Stimulated activated CD8-positive, alpha-beta memory T cell treated with anti-CD3 and anti-CD28 coated beads, Interleukin-4, amount 100 ng/mL, for 48 hours (primary cell): ENCODE data around the gene FAM81B.

ENCODE experiments used
- DNase-seq: peaks from one replicate; pipeline ENCODE4 v3.0.0-alpha.2; 2020

Gene FAM81B

DNA sequence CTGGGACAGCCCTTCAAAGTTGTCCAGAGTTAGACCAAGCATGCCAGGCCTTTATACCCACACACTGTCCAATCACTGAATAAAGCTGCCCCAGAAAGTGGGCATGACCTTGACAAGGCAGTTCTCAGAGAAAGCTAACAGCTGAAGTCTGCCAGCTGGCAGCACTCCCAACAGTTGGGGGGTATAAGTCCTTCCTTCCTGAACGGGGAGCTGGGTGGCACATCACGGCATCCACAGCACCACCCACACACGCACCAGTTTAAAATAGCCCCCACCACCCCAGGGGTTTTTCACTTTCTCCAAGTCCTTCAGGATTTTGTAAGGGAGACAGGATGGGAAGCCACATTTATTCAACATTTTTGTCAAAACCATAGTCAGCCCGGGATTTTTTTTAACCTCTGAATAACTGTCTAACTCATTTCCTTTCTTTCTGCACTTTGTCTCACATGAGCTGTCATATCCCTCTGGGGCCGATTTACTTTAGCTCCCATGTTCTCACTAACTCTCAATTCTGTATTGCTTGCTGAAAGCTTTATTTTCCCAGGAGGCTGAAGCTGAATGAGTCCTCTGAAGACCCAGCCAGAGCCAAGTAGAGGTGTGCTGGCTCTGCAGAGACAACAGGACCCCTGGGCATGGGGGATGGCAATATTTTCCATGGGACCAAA is 15.4 kb downstream of the FAM81B start:
- no peak for DNase-seq

DNA sequence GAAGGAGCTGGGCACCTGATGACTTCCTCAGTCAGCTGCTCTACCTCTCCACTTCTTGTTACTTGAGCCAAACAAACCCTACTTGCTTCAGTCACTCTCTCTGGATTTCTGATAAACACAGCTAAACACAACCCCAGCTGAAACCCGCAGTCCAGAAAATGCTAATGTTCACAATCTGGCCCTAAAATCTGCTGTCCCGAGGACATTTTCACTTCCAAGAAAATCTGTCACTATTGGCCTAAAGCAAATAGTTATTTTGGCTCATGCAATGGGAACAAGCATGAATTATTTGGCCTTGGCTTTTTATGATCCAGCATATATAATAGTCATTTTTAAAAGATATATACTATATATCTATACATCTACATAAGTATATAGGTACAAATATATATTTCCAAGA is 19.1 kb downstream of the FAM81B start:
- no peak for DNase-seq

DNA sequence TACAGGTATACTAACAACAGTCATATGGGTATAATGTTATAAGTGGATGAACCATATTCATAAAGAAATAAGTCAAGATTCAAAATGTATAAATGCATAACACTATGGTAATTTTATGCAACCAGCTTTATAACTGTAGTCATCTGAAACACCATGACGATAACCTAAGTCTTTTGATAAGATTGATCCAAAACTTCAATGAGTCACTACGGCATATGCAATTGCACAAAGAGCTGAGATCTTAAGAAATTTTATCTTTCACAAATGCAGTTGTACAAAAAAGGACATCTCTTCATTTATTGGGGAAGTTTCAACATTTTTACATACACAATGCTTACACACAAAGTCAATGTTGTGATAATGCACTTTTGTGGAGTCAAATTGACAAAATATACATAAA is 20.3 kb downstream of the FAM81B start:
- DNase-seq: no peak

DNA sequence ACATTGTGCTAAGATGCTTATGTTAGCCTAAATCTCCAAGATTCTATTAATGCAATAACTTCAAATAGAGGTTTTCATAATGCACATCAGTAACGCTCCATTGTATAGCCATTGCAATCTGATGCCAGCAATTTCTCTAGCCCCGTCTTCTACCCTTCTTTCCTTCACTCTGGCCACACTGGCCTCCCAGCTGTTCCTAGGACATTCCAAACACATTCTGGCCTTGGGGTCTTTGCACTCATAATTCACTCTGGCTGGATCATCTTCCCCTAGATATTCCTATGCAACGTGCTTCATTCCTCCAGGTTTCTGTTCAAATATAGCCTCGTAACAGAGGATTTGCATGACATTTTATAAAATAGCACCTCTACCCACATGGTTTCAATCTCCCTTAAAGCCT is 23.3 kb downstream of the FAM81B start:
- DNase-seq: no peak

DNA sequence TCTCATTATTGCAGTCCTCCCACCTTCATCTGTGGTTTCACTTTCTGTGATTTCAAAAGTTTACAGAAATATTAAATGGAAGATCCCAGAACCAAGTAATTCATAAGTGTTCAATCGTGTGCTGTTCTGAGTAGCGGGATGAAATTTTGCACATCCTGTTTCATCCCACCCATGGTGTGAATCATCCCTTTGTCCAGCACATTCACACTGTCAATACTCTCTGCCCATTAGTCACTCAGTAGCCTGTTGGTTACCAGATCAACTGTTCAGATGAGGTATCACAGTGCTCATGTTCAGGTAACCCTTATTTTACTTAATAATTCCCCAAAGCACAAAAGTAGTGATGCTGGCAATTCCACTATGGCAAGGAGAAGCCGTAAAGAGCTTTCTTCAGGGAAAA is 26.8 kb downstream of the FAM81B start:
- DNase-seq: no peak

DNA sequence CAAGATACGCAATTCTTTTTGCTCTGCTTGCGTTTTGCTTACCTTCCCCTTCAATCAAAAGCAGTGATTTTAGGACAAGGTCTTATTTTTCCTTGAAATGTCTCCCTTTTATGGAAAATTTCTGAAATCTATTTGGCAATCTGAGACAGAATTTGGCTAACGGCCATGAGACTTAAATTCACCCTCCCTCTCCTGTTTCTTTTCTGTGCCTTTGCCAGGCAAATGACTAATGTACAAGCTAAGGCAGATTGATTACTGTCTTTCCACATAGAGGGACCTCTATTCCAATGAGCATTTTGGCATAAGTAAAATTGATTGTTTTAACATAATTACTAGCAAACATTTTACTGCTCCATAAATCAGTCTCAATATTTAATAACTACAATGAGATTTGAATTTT is 31.7 kb downstream of the FAM81B start:
- no peak for DNase-seq

DNA sequence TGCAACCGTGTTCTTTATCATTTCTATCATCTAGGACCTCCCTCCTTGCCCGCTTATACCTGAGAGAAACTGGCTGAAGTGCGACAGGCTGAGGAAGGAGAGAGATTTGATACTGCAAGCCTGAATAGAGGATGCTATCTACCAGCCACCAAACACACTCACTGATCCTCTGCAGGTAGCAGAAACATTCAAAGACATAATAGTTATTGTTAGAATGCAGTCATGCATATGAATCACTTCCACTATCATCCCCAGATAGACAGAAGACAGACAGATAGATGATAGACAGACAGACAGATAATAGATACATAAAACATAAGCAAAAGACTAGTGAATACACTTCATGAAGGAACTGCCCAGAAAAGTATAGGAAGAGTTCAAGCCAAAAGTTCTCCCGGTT is 32.9 kb downstream of the FAM81B start:
- no peak for DNase-seq

DNA sequence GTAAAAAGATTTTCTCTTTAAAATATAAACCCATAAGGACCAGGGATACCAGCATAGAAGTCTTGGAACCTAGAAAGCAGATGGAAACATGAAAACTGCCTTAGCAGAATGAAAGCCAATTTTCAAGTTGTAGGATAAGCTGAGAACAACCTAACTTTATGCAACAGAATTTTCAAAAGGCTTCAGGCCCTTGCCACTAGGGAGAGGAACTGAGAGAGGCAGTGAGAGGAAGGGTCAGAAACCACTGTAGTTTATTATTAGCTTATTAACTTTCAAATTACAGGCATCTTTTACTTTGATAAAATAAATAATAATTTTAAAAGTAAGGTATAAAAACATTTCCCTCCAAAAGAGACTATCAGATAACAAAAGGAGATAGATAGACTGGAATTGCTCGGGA is 33.4 kb downstream of the FAM81B start:
- DNase-seq: no peak

DNA sequence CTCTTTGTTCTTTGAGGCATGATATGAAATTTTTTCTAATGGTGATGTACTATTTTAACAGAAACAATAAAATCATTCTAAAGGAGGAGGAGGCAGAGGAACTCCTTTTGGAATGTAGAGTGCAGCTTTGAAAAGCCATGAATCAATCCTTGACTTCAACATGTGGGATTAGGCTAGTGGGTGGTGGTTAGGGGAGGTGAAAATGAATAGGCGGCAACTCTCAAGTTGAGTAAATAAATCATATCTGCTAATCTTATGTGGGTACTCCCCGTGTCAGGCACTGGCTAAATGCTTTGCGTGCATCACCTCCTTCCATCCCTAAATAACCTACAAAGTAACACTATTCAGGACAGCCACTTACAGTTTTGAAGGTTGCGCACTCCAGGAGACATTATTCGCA is 35.1 kb downstream of the FAM81B start:
- no peak for DNase-seq

DNA sequence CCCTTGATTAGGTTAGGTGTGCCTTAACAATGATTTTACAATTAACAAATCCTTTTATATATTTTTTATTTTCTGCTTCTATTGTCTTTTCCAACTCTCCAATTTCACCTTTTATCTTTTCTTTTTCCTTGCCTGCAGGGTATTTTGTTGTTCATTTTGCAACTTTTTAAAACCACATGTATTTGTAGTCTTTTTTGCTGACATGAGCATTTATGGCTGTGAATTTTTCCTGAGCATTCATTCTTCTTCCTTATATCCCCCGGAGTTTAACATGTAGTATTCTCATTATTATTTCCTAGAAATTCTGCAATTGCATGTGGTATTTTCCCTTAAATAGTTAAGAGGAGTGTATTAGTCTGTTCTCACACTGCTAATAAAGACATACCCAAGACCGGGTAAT is 41.6 kb downstream of the FAM81B start:
- DNase-seq: no peak

DNA sequence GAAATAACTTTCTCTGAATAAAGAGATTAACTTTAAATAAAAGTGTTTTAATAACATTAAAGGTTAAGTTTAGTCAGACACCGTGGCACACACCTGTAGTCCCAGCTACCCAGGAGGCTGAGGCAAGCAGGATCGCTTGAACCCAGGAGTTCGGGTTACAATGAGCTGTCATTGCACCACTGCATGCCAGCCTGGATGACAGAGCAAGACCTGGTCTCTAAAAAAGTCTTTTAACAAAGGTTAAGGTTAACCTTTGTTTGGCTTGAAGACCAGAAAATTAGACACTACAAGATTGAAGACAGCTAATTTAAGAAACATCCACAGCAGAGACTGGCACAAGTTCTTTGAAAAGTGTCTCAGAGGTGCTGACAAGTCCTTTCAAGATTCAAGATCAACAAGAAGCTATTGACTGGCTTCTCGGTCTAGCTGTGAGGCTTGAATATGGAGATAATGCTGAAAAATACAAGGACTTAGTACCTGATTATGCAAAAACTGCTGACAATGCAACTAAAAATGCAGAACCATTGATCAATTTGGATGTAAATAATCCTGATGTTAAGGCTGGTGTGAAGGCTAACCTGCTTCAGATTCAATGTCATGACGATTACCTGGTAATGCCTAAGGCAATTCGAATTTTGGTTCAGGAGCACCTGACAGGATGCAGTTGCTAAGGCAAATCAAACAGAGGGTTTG is 48.8 kb downstream of the FAM81B start:
- no peak for DNase-seq

DNA sequence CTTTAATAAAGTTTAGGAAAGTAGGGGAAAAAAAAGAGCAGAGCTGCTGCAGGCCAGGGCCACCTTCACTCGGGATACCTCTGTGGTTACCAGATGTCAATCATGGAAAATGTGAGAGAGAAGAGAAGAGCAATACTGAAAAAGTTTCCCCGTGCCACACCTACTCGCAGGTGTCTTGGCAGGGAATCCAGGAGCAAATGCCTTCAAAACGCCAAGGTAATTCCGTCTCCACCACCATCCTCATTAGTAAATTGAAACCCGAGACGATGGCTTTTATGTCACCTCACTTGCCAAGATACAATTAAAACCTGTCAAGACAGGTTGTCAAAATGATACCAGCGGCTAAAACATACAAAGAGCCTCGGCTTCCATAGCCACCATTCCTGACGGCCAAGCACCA is 49.7 kb downstream of the FAM81B start:
- DNase-seq: no peak

DNA sequence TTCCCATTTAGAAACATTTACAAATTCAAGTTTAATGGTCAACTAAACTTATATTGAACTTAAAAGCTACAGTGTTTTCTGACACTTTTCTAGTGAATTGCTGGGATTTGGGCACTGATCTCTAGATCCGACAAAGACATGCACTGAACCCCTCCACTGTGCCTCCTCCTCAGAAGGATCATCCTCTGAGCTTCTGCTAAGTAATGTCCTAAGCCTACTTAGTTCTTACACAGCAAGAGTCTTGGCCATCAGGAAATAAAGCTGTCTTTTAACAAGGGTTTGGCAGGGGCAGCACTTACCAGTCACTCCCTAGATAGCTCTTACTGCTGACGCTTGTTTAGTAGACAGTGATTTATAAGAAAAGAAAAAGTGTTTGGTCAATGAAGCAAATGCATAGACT is 50.5 kb downstream of the FAM81B start:
- DNase-seq: no peak

DNA sequence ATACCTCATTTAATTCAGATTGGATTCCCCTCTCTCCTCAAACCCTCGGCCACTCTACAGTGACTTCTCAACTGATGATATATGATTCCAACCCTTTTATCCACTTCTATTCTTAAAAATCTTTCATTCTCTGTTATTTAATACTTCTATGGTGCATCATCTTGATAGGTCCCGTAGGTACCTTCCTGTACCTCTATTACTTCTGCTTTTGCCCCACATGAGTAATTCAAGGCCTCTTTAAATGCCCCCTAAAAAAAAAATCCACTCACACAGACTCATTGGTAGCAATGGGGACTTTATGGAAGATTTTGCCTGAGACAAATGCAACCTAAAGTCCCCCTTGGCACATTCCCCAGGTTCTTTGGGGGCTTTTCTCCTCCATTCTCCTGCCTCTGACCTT is 54.3 kb downstream of the FAM81B start:
- no peak for DNase-seq

DNA sequence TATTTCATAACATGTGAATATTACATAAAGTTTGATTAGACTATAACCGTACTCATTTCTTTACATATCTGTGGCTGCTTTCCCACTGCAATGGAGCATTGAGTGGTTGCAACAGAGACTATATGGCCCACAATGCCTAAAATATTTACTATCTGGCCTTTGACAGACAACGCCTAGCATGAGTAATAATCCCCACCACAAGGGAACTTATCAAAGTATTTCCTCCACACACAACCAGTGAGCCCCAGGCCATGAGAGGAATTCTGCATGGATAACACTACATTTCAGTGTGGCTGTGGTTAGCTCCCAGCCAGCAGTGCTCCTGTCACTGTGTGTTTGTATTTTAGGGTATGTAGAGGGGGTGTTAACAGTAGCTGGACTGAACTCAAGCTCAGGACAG is 54.8 kb downstream of the FAM81B start:
- DNase-seq: no peak

DNA sequence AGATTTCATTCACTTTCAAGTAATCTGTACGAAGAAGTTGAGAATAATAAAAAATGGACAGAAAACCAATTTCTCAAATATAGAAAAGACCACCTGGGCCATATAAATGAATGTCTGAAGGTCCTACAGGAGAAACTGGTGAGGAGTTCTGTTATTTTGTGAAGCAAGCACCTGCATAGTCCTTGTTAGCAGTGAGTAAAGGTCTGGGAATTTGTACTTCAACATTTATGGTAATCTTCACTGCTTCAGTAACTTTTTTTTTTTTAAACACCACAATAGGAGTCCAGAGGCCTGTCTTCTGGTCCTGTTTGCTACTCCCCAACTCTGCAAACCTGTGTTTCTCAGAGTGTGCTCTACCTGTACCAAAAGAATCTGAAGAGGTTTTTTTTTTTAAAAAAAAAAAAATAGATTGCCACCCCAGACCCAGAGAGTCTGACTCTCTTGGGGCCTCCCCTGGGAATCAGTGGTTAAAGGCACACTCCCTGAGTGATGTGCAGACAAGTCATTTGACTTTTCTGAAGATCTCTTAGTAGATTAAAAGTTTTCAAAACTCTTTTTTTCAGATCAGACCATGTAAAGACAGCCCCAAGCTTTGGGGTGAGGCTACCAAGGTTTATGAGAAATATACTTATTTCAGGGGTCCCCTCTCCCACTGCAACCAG is 55.5 kb downstream of the FAM81B start:
- no peak for DNase-seq

DNA sequence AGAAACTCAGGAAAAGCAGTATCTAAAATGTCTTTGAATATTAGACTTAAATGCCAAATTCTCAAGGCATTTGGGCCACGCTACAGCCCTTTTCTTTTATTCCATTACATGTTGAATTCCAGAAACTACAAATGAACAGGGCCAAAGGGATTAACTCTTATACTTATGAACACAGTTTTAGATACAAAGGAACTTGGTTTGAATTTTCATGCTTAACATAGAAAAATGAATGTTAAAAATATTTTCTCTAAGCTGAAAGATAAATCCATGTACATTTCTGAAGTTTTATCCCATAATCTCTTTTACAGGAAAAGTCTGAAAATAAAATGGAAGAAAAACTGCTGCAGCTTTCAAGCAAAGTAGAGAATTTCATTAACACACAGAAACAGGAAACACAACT is 56.8 kb downstream of the FAM81B start:
- DNase-seq: no peak

DNA sequence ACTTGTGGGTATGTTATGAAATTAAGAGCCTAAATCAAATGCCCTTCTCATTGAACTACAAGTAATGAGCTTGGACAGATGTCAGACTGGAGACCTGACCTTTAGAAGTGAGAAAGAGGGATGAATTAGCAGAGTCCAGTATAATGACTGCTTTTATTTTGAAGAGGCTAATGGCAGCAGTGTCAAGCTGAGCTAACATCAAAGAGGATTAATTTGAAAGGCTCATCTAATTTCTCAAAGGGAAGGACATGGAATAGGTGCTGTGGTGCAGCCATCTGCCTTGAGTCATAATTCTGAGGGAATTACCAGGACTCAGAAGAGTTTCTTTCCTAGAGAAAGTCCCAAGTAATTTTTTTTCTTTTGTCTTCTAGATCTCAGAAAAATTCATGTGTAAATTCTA is 57.6 kb downstream of the FAM81B start:
- DNase-seq: no peak

DNA sequence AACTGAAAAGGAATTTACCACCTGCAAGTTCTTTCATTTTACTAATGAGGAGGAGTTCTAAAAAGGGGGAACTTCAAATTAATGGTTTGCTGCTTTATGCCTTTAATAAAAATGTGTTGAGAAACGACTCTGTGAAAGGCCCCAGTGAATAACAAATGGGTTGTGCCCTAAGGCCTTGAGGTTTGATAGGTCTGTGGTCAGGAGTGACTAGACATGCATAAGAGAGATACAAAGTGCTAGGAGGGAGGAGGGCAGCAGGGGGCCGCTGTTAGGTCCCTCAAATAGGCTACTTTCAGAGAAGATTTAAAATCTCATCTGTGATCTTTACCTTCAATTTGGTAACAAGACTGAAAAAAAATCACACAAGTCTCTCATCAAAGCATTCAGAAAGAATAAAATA is 58.3 kb downstream of the FAM81B start:
- no peak for DNase-seq

DNA sequence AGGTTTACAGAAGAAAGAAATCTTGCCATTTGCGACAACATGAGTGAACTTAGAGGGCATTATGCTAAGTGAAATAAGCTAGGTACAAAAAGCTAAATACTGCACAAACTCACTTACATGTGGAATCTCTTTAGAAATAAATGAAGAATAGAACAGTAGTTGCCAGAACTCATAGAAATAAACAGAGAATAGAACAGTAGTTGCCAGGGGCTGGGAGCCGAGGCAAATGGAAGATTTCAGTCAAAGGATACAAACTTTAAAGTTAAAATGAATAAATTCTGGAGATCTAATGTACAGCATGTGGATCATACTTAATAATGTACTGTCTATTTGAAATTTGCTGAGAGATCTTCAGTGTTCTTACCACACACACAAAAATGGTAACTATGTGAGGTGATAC is 63.4 kb downstream of the FAM81B start:
- no peak for DNase-seq

DNA sequence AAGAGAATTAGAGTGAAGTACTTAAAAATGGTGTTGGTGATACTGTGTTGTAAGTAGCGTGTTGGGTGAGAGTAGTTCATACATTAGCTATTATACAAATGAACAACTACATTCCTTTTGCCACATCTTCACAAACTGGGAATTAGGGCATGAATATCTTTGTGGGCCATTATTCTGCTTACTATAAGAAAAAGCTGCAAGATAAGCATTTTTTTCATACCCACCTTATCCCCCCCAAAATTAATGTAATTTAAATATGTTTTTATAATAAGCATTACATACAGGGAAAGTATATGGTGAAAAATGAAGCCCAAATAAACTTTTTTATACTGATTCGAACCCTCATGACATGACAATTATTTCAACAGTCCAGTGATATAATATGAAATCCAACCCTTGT is 69.5 kb downstream of the FAM81B start:
- DNase-seq: no peak

DNA sequence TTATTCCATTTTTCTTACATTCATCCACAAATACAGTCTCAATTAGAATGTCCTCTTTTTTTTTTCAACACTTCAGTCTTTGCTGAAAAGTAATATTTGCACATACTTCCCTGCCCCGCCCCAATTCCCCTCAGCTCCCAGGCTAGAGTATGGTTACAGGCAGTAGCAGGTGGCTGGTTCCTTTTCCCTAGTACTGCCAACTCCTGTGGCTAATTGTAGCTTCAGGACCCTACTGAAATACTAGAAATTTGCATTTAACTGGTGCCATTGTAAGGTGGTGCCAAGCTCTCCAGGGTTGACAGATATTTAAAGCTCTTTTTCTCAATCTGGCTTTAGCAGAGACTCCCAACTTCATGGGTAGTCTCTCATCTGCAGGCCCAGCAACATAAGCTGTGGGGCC is 80.3 kb downstream of the FAM81B start:
- no peak for DNase-seq

DNA sequence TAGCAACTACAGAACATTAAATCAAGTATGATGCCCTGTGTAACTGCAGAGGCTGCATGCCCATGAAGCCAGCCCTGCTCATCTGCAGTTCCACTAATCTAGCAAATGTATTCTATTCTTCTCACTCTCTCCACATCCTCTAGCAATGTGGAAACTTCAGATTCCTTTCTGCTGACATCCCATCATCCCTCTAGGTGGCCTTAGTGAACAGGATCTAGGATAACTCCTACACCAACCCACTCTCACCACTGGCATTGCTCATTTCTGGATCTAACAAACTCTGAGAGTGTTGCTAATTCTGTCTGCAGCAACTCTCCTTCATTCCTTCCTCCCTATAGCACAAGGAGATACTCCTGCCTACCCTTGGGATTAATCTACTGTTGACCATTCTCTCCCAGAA is 80.8 kb downstream of the FAM81B start:
- DNase-seq: no peak

DNA sequence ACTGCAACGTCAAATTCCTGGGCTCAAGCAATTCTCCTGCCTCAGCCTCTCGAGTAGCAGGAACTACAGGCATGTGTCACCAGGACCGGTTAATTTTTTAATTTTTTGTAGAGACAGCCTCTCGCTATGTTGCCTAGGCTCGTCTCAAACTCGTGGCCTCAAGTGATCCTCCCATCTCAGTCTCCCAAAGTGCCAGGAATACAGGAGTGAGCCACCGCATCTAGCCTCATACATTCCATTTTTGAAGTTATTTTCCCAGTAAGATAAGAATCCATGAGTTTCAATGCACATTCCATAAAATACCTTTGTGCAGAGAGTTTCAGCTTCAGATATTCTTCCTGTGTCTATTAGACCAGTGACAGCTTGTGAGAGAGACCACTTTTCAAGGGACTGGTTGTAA is 93.3 kb downstream of the FAM81B start:
- no peak for DNase-seq

DNA sequence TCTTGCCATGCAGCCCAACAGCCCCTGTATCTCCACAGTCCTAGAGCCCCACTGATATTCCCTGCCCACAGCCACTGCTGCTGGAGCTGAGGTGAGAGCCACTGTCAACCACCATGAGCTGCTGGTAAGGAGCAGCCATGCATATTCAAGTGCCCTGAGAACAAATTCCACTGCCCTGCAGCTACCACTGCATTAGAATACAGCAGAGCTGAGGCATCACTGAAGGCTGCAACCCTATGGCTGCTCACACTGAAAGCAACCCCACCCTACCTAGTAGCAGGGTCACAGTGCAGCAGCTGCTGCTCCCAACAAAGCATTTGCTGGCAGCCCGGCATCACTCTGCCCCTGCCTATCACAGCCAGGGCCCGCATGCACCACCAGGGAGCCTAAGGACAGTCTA is 95.0 kb downstream of the FAM81B start:
- DNase-seq: no peak
